HG02763 (cell line): Measurements from ENCODE around the gene RXRA.

Experiments used
- ATAC-seq: cut with Tn5 transposase; IDR thresholded peaks from one replicate; pipeline ENCODE4 v1.9.1; 2021; ENCODE audit warnings: mild to moderate bottlenecking, moderate library complexity; ENCODE audit not compliant: unreplicated experiment

RXRA gene

GRCh38 chr9:134349936-134350335, 23.7 kb downstream of the RXRA start:
- ATAC-seq: no peak

- ATAC-seq: no peak
Measured at GRCh38 chr9:134350416-134350994, 24.2 kb downstream of the RXRA start.

- no peak for ATAC-seq
Measured at GRCh38 chr9:134351606-134352176, 25.4 kb downstream of the RXRA start.

GRCh38 chr9:134352247-134352933, 26.1 kb downstream of the RXRA start:
- no peak for ATAC-seq

- no peak for ATAC-seq
Measured at GRCh38 chr9:134353539-134353938, 27.3 kb downstream of the RXRA start.

GRCh38 chr9:134355158-134355557, 28.9 kb downstream of the RXRA start:
- no peak for ATAC-seq

- no peak for ATAC-seq
Measured at GRCh38 chr9:134355561-134356279, 29.5 kb downstream of the RXRA start.

GRCh38 chr9:134356496-134357470, 30.5 kb downstream of the RXRA start:
- no peak for ATAC-seq

- no peak for ATAC-seq
Measured at GRCh38 chr9:134357631-134358025, 31.4 kb downstream of the RXRA start.

GRCh38 chr9:134358026-134358661, 31.9 kb downstream of the RXRA start:
- no peak for ATAC-seq

- no peak for ATAC-seq
Measured at GRCh38 chr9:134358662-134359319, 32.5 kb downstream of the RXRA start.

- no peak for ATAC-seq
Measured at GRCh38 chr9:134359493-134360179, 33.4 kb downstream of the RXRA start.

GRCh38 chr9:134360180-134360759, 34.0 kb downstream of the RXRA start:
- no peak for ATAC-seq

GRCh38 chr9:134360897-134361296, 34.6 kb downstream of the RXRA start:
- ATAC-seq: no peak

- no peak for ATAC-seq
Measured at GRCh38 chr9:134361426-134361825, 35.2 kb downstream of the RXRA start.

GRCh38 chr9:134361843-134362414, 35.7 kb downstream of the RXRA start:
- no peak for ATAC-seq

GRCh38 chr9:134363450-134363849, 37.2 kb downstream of the RXRA start:
- no peak for ATAC-seq

- ATAC-seq: no peak
Measured at GRCh38 chr9:134364391-134365114, 38.3 kb downstream of the RXRA start.
